T-helper 1 cell treated with Interleukin-12 subunit alpha and Interleukin-12 subunit beta and Interleukin-4 antibody, amounts not matched to agents 30 μg/mL and 1 μg/mL, for 36 hours (primary cell): ENCODE results near the gene UTP11.
"Not testable (repeated sequence)": the region's sequence is repeated elsewhere in the genome, so short reads cannot be mapped to it uniquely, and the experiment has no call there.

Source experiments
- H3K27ac Mint-ChIP-seq: one replicate; pipeline ENCODE4 v1.8.0; 2021; ENCODE audit warnings: mild to moderate bottlenecking, mixed read lengths
- H3K27me3 Mint-ChIP-seq: one replicate; pipeline ENCODE4 v1.8.0; 2021; ENCODE audit warnings: low read depth, mixed read lengths
- H3K36me3 Mint-ChIP-seq: one replicate; pipeline ENCODE4 v1.8.0; 2021; ENCODE audit warnings: low read depth, mixed read lengths
- H3K4me1 Mint-ChIP-seq: one replicate; pipeline ENCODE4 v1.8.0; 2021; ENCODE audit warnings: low read depth, mixed read lengths
- H3K4me3 Mint-ChIP-seq: one replicate; pipeline ENCODE4 v1.8.0; 2021; ENCODE audit warnings: mild to moderate bottlenecking, moderate library complexity, mixed read lengths
- H3K9me3 Mint-ChIP-seq: one replicate; pipeline ENCODE4 v1.8.0; 2021; ENCODE audit warnings: mixed read lengths

UTP11 gene

GRCh38 chr1:38012363-38013226 is at the start of gene UTP11:
Gene UTP11, plus strand, starts transcription at chr1:38012734. Its CDS starts 69 bp downstream, at chr1:38012803.
- H3K4me3 Mint-ChIP-seq: peak within 1 kb of the TSS; percentile 94

GRCh38 chr1:37964106-37964505 is 48.4 kb upstream of the UTP11 start:
- not testable (repeated sequence) for H3K27ac Mint-ChIP-seq, H3K4me3 Mint-ChIP-seq, H3K9me3 Mint-ChIP-seq, H3K27me3 Mint-ChIP-seq, H3K4me1 Mint-ChIP-seq
- H3K36me3 Mint-ChIP-seq: peaks cover 31% of the 10 kb centered on the region

More at GRCh38 chr1:38012363-38013226, at the start of gene UTP11:
- Mint-ChIP-seq H3K36me3 (peaks cover 14% of the 10 kb centered on the region), H3K4me1 (peaks cover 36% of the 10 kb centered on the region), H3K9me3 (no peaks in the 10 kb centered on the region), H3K27ac (peak within 1 kb of the TSS; percentile 91), H3K27me3 (no peaks in the 10 kb centered on the region)

- Mint-ChIP-seq H3K27me3 (no peaks in the 10 kb centered on the region), H3K4me1 (no peaks in the 10 kb centered on the region)
These were observed 47.2 kb upstream of the UTP11 start for GRCh38 chr1:37965301-37965700.

GRCh38 chr1:37973684-37974083 is 38.9 kb upstream of the UTP11 start:
- not testable (repeated sequence) for H3K27me3 Mint-ChIP-seq, H3K27ac Mint-ChIP-seq, H3K9me3 Mint-ChIP-seq, H3K4me3 Mint-ChIP-seq, H3K4me1 Mint-ChIP-seq
- H3K36me3 Mint-ChIP-seq: peaks cover 71% of the 10 kb centered on the region

More at GRCh38 chr1:37965301-37965700, 47.2 kb upstream of the UTP11 start:
- Mint-ChIP-seq H3K4me3 (no peak overlapping the region), H3K36me3 (peaks cover 34% of the 10 kb centered on the region), H3K9me3 (no peaks in the 10 kb centered on the region), H3K27ac (no peak overlapping the region)

- H3K4me3 Mint-ChIP-seq: no peak overlapping the region
- H3K36me3 Mint-ChIP-seq: peaks cover 75% of the 10 kb centered on the region
- no peaks in the 10 kb centered on the region for H3K27me3 Mint-ChIP-seq
- no peaks in the 10 kb centered on the region for H3K9me3 Mint-ChIP-seq
- H3K27ac Mint-ChIP-seq: no peak overlapping the region
- peaks cover 6% of the 10 kb centered on the region for H3K4me1 Mint-ChIP-seq
These were observed 38.0 kb upstream of the UTP11 start for GRCh38 chr1:37974567-37974966.

GRCh38 chr1:37975083-37975482 is 37.5 kb upstream of the UTP11 start:
- not testable (repeated sequence) for H3K4me1 Mint-ChIP-seq, H3K4me3 Mint-ChIP-seq, H3K27me3 Mint-ChIP-seq, H3K9me3 Mint-ChIP-seq, H3K27ac Mint-ChIP-seq
- H3K36me3 Mint-ChIP-seq: peaks cover 75% of the 10 kb centered on the region

- no peak overlapping the region for H3K27ac Mint-ChIP-seq
- no peaks in the 10 kb centered on the region for H3K9me3 Mint-ChIP-seq
- H3K4me1 Mint-ChIP-seq: peaks cover 2% of the 10 kb centered on the region
- H3K4me3 Mint-ChIP-seq: no peak overlapping the region
- H3K36me3 Mint-ChIP-seq: peaks cover 60% of the 10 kb centered on the region
- no peaks in the 10 kb centered on the region for H3K27me3 Mint-ChIP-seq
These were observed 34.0 kb upstream of the UTP11 start for GRCh38 chr1:37978541-37978940.

GRCh38 chr1:37983546-37983945 is 29.0 kb upstream of the UTP11 start:
- H3K4me3 Mint-ChIP-seq: no peak overlapping the region
- peaks cover 41% of the 10 kb centered on the region for H3K36me3 Mint-ChIP-seq
- H3K9me3 Mint-ChIP-seq: no peaks in the 10 kb centered on the region

GRCh38 chr1:37987679-37988078 is 24.9 kb upstream of the UTP11 start:
- no peaks in the 10 kb centered on the region for H3K9me3 Mint-ChIP-seq
- H3K36me3 Mint-ChIP-seq: peaks cover 20% of the 10 kb centered on the region
- H3K27me3 Mint-ChIP-seq: no peaks in the 10 kb centered on the region
- peaks cover 16% of the 10 kb centered on the region for H3K4me1 Mint-ChIP-seq
- no peak overlapping the region for H3K27ac Mint-ChIP-seq
- no peak overlapping the region for H3K4me3 Mint-ChIP-seq

More at GRCh38 chr1:37983546-37983945, 29.0 kb upstream of the UTP11 start:
- no peak overlapping the region for H3K27ac Mint-ChIP-seq
- no peaks in the 10 kb centered on the region for H3K27me3 Mint-ChIP-seq
- peaks cover 11% of the 10 kb centered on the region for H3K4me1 Mint-ChIP-seq

GRCh38 chr1:37989361-37989930 is 23.1 kb upstream of the UTP11 start:
- Mint-ChIP-seq H3K4me3 (peak overlapping the region; percentile 99), H3K27ac (peak overlapping the region; percentile 95), H3K36me3 (peaks cover 16% of the 10 kb centered on the region), H3K4me1 (peaks cover 18% of the 10 kb centered on the region), H3K9me3 (no peaks in the 10 kb centered on the region), H3K27me3 (no peaks in the 10 kb centered on the region)

GRCh38 chr1:37994886-37995566 is 17.5 kb upstream of the UTP11 start:
- H3K4me1 Mint-ChIP-seq: peaks cover 32% of the 10 kb centered on the region

GRCh38 chr1:37995751-37996345 is 16.7 kb upstream of the UTP11 start:
- Mint-ChIP-seq H3K4me3 (peak overlapping the region; percentile 79), H3K9me3 (no peaks in the 10 kb centered on the region), H3K27me3 (no peaks in the 10 kb centered on the region), H3K27ac (peak overlapping the region; percentile 62), H3K36me3 (peaks cover 13% of the 10 kb centered on the region), H3K4me1 (peaks cover 36% of the 10 kb centered on the region)

More at GRCh38 chr1:37994886-37995566, 17.5 kb upstream of the UTP11 start:
- Mint-ChIP-seq H3K9me3 (no peaks in the 10 kb centered on the region), H3K36me3 (peaks cover 14% of the 10 kb centered on the region), H3K27me3 (no peaks in the 10 kb centered on the region), H3K27ac (peak overlapping the region; percentile 71), H3K4me3 (peak overlapping the region; percentile 79)

- H3K27me3 Mint-ChIP-seq: no peaks in the 10 kb centered on the region
- H3K4me1 Mint-ChIP-seq: peaks cover 42% of the 10 kb centered on the region
- no peaks in the 10 kb centered on the region for H3K9me3 Mint-ChIP-seq
- no peak overlapping the region for H3K27ac Mint-ChIP-seq
- peaks cover 13% of the 10 kb centered on the region for H3K36me3 Mint-ChIP-seq
- no peak overlapping the region for H3K4me3 Mint-ChIP-seq
These were observed 15.1 kb upstream of the UTP11 start for GRCh38 chr1:37997256-37998088.
